ENCODE data around the gene DES.

DNA sequence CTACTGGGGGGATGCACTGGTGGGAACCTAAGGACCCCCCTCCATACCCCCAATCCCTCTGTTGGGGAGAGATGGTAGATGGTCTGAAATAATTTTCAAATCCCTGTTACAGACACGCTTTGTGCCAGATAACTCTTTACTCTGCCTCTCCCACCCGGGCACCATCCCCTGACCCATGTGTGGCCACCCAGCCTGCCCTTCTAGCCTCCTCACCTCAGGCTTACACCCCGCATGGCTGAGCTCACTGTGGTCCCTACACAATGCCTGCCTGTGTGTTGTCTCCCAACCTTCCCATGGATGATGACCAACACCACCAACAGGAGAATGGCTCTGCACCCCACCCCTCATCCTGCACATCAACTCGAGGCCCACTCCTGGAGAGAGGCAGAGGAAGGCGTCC, 31.4 kb downstream of the DES start:
- TF ChIP-seq SRSF9 (IDR thresholded peaks at IDR 0.05; ENCODE audit: borderline replicate concordance, insufficient read depth, low read depth, low read length, poor library complexity, severe bottlenecking): no peak
- TF ChIP-seq EZH2 (conservative IDR thresholded peaks at IDR 0.05; ENCODE audit: low read depth, low read length): no peak; the same call in 1 of the 2 replicates
- TF ChIP-seq EEA1 (CRISPR knock-in tag; IDR thresholded peaks at IDR 0.05; ENCODE audit: borderline replicate concordance): no peak
- TF ChIP-seq ZNF543 (CRISPR knock-in tag; IDR thresholded peaks at IDR 0.05): no peak
- TF ChIP-seq GATA4 (IDR thresholded peaks at IDR 0.05; ENCODE audit: borderline replicate concordance, low read depth): no peak
- TF ChIP-seq ZIK1 (CRISPR knock-in tag; IDR thresholded peaks at IDR 0.05; ENCODE audit: borderline replicate concordance, low read depth): no peak
- TF ChIP-seq FOXA1 (IDR thresholded peaks at IDR 0.05): no peak
- no peak for TF ChIP-seq FOXA1 (CRISPR knock-in tag; IDR thresholded peaks at IDR 0.05)
- TF ChIP-seq, protein P1, sequence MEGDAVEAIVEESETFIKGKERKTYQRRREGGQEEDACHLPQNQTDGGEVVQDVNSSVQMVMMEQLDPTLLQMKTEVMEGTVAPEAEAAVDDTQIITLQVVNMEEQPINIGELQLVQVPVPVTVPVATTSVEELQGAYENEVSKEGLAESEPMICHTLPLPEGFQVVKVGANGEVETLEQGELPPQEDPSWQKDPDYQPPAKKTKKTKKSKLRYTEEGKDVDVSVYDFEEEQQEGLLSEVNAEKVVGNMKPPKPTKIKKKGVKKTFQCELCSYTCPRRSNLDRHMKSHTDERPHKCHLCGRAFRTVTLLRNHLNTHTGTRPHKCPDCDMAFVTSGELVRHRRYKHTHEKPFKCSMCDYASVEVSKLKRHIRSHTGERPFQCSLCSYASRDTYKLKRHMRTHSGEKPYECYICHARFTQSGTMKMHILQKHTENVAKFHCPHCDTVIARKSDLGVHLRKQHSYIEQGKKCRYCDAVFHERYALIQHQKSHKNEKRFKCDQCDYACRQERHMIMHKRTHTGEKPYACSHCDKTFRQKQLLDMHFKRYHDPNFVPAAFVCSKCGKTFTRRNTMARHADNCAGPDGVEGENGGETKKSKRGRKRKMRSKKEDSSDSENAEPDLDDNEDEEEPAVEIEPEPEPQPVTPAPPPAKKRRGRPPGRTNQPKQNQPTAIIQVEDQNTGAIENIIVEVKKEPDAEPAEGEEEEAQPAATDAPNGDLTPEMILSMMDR (CRISPR knock-in tag; IDR thresholded peaks at IDR 0.05): no peak
- TF ChIP-seq ARHGAP35 (CRISPR knock-in tag; IDR thresholded peaks at IDR 0.05; ENCODE audit: borderline replicate concordance): no peak
- TF ChIP-seq SIN3A (IDR thresholded peaks at IDR 0.05; ENCODE audit: borderline replicate concordance, low read depth, low read length): no peak
- TF ChIP-seq POLR2A (IDR thresholded peaks at IDR 0.05; ENCODE audit: insufficient read depth in 1 of 2, low read depth in 2 of 2, low read length in 2 of 2): no peak

Measured in HepG2 (cell line).